Retinal pigment epithelial cell (primary cell): ENCODE results near the gene COL4A1.

Source experiments
- DNase-seq: peaks from one replicate; pipeline ENCODE4 v3.0.0-alpha.2; 2010; ENCODE audit warnings: low read depth
- H3K4me3 ChIP-seq: 2 replicates; pipeline ENCODE4 v1.5.1; 2011; ENCODE audit warnings: mild to moderate bottlenecking, low read length, control low read depth, moderate library complexity
- CTCF ChIP-seq: conservative IDR thresholded peaks from 2 replicates; pipeline ENCODE4 v1.5.1; 2011; ENCODE audit warnings: low read depth, low read length, control low read depth, inconsistent platforms

Gene COL4A1

GRCh38 chr13:110236831-110237261 is 70.1 kb downstream of the COL4A1 start:
- TF ChIP-seq CTCF, result no peak
- H3K4me3 ChIP-seq, result no peak overlapping the region
- no peak for DNase-seq

GRCh38 chr13:110236431-110236830 is 70.5 kb downstream of the COL4A1 start:
- no peak for TF ChIP-seq CTCF
- DNase-seq, result no peak
- no peak overlapping the region for H3K4me3 ChIP-seq

DNA sequence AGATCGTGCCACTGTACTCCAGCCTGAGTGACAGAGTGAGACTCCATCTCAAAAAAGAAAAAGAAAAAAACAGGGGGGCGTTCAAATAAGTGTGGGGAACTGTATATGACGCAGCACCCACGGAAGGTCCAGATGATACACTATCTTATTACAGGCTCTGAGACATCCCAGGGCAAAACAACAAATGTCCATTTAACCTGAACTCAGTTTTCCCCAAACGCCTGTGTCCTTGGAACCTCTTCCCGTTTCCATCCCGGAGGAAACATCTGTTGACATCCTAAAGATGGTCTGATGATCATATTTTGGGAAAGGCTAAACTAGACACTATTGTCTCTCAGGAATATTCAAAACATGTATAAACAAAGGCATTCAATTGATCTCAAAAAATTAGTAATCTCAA is 72.4 kb downstream of the COL4A1 start:
- DNase-seq, result no peak
- H3K4me3 ChIP-seq, result no peak overlapping the region
- no peak for TF ChIP-seq CTCF

- no peak overlapping the region for H3K4me3 ChIP-seq
- no peak for TF ChIP-seq CTCF
- no peak for DNase-seq
These were observed 73.0 kb downstream of the COL4A1 start for GRCh38 chr13:110233951-110234280.

- DNase-seq, result no peak
- no peak overlapping the region for H3K4me3 ChIP-seq
These were observed 73.6 kb downstream of the COL4A1 start for GRCh38 chr13:110233181-110233950.

GRCh38 chr13:110232756-110233155 is 74.2 kb downstream of the COL4A1 start:
- no peak for TF ChIP-seq CTCF
- DNase-seq, result no peak
- no peak overlapping the region for H3K4me3 ChIP-seq

More at GRCh38 chr13:110233181-110233950, 73.6 kb downstream of the COL4A1 start:
- no peak for TF ChIP-seq CTCF

DNA sequence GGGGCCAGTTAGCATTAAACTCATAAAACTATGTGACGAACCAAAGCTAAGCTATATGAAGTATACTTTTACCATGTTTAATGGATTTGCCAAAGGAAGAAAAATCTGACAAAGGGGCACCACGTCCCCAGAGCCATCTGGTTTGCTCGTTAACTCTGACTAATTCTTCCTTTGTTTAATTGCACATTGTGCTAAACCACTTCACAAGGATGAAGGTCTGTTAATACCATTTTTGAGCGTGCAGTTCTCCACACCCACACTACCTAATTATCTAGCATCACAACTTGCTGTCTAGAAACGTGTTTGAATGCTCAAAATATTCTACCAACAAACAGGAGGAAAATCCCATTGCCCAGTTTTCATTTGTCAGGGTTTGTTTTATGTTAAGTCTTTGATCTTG is 74.8 kb downstream of the COL4A1 start:
- H3K4me3 ChIP-seq, result no peak overlapping the region
- TF ChIP-seq CTCF, result no peak
- no peak for DNase-seq
